DOHH2 (cell line): ENCODE measurements around the gene MYEOV.

Experiments used
- H3F3A ChIP-seq: fragments of 200-600 bp; sonication (generic), shearing (Covaris generic); 2 replicates; pipeline ENCODE4 v1.6.0; 2016; ENCODE audit warnings: antibody characterized with exemption, mild to moderate bottlenecking; ENCODE audit not compliant: control insufficient read depth, insufficient read depth
- H3K27ac ChIP-seq: fragments of 200-600 bp; sonication (generic); 2 replicates; pipeline ENCODE4 v1.5.1; 2014; ENCODE audit warnings: low read depth, mild to moderate bottlenecking, low read length, moderate library complexity
- H3K27me3 ChIP-seq: fragments of 200-600 bp; sonication (generic); 2 replicates; pipeline ENCODE4 v1.6.1; 2014; ENCODE audit warnings: mild to moderate bottlenecking, low read length, mixed read lengths; ENCODE audit not compliant: control insufficient read depth
- H3K36me3 ChIP-seq: fragments of 200-600 bp; sonication (generic); 2 replicates; pipeline ENCODE4 v1.6.1; 2014; ENCODE audit warnings: mild to moderate bottlenecking, low read length, moderate library complexity, mixed read lengths; ENCODE audit not compliant: control insufficient read depth
- H3K4me1 ChIP-seq: fragments of 200-600 bp; sonication (generic); 2 replicates; pipeline ENCODE4 v1.6.1; 2014; ENCODE audit warnings: mild to moderate bottlenecking, low read length, mixed read lengths; ENCODE audit not compliant: control insufficient read depth
- H3K4me2 ChIP-seq: fragments of 200-600 bp; sonication (generic); 2 replicates; pipeline ENCODE4 v1.6.0; 2014; ENCODE audit warnings: mild to moderate bottlenecking, low read length, moderate library complexity
- H3K4me3 ChIP-seq: fragments of 200-600 bp; sonication (generic); 2 replicates; pipeline ENCODE4 v1.5.1; 2014; ENCODE audit warnings: mild to moderate bottlenecking, low read length, mixed read lengths
- H3K79me2 ChIP-seq: fragments of 200-600 bp; sonication (generic); 2 replicates; pipeline ENCODE4 v1.6.1; 2014; ENCODE audit warnings: mild to moderate bottlenecking, low read length, mixed read lengths; ENCODE audit not compliant: control insufficient read depth
- H3K9me2 ChIP-seq: fragments of 200-600 bp; sonication (generic); replicated peaks from 2 replicates; pipeline ENCODE4 v1.6.1; 2014; ENCODE audit warnings: mild to moderate bottlenecking, low read length, mixed read lengths; ENCODE audit not compliant: control insufficient read depth
- H3K9me3 ChIP-seq: fragments of 200-600 bp; sonication (generic); 2 replicates; pipeline ENCODE4 v1.6.1; 2014; ENCODE audit warnings: antibody characterized with exemption, low read length, mixed read lengths; ENCODE audit not compliant: control insufficient read depth, insufficient read depth
- H4K20me1 ChIP-seq: fragments of 200-600 bp; sonication (generic); 2 replicates; pipeline ENCODE4 v1.6.0; 2014; ENCODE audit warnings: low read depth, mild to moderate bottlenecking, antibody characterized with exemption, low read length, moderate library complexity; ENCODE audit not compliant: control insufficient read depth, insufficient read depth
- EZH2phosphoT487 ChIP-seq: fragments of 200-600 bp; sonication (generic); IDR thresholded peaks from 2 replicates; pipeline ENCODE4 v1.6.1; 2017; ENCODE audit warnings: borderline replicate concordance, mild to moderate bottlenecking, antibody characterized with exemption, low read length, moderate library complexity, mixed read lengths
- TF ChIP-seq, protein P1 (sequence below): fragments of 200-600 bp; sonication (generic); IDR thresholded peaks from one replicate; pipeline ENCODE4 v1.5.1; 2014; ENCODE audit warnings: antibody characterized with exemption, mild to moderate bottlenecking, low read depth, low read length; ENCODE audit not compliant: poor library complexity, severe bottlenecking

The MYEOV gene

GRCh38 chr11:69339041-69339733 is 45.2 kb downstream of the MYEOV start:
- Histone ChIP-seq H3K36me3 (no peaks in the 10 kb centered on the region), H3K27ac (no peak overlapping the region)

DNA sequence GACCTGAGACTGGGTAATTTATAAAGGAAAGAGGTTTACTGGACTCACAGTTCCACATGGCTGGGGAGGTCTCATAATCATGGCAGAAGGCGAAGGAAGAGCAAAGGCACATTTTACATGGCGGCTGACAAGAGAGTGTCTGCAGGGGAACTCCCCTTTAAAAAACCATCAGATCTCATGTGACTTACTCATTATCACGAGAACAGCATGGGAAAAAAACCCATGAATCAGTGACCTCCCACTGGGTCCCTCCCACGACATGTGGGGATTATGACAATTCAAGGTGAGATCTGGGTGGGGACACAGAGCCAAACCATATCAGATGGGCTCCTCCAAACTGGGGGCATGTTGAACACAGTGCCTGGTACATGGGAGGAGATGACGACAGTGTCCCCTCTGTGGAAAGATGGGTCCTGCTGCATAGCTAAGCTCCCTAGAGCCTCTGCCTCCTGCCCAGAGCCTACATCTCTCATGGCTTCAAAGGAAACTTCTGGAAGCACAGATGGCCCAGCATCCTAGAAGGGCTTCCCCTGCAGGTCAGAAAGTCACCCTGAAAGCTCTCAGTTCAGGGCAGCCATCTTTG is 46.1 kb downstream of the MYEOV start:
- H3K9me2 ChIP-seq, result no peaks in the 10 kb centered on the region
- H3K4me2 ChIP-seq, result no peak overlapping the region
- H3F3A ChIP-seq, result no peaks in the 10 kb centered on the region
- TF ChIP-seq, protein P1, sequence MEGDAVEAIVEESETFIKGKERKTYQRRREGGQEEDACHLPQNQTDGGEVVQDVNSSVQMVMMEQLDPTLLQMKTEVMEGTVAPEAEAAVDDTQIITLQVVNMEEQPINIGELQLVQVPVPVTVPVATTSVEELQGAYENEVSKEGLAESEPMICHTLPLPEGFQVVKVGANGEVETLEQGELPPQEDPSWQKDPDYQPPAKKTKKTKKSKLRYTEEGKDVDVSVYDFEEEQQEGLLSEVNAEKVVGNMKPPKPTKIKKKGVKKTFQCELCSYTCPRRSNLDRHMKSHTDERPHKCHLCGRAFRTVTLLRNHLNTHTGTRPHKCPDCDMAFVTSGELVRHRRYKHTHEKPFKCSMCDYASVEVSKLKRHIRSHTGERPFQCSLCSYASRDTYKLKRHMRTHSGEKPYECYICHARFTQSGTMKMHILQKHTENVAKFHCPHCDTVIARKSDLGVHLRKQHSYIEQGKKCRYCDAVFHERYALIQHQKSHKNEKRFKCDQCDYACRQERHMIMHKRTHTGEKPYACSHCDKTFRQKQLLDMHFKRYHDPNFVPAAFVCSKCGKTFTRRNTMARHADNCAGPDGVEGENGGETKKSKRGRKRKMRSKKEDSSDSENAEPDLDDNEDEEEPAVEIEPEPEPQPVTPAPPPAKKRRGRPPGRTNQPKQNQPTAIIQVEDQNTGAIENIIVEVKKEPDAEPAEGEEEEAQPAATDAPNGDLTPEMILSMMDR, result no peak
- TF ChIP-seq EZH2phosphoT487, result no peak
- H3K36me3 ChIP-seq, result no peaks in the 10 kb centered on the region
- no peak overlapping the region for H3K4me3 ChIP-seq
- H3K4me1 ChIP-seq, result peaks cover 4% of the 10 kb centered on the region; the same call in 1 of the 2 replicates
- H4K20me1 ChIP-seq, result no peaks in the 10 kb centered on the region
- H3K27me3 ChIP-seq, result peaks cover 4% of the 10 kb centered on the region; the same call in 1 of the 2 replicates
- H3K9me3 ChIP-seq, result no peaks in the 10 kb centered on the region
- no peaks in the 10 kb centered on the region for H3K79me2 ChIP-seq
- H3K27ac ChIP-seq, result no peak overlapping the region

More at GRCh38 chr11:69339041-69339733, 45.2 kb downstream of the MYEOV start:
- H3K9me3 ChIP-seq, result no peaks in the 10 kb centered on the region
- H3K4me3 ChIP-seq, result no peak overlapping the region
- no peaks in the 10 kb centered on the region for H4K20me1 ChIP-seq
- H3K79me2 ChIP-seq, result no peaks in the 10 kb centered on the region
- H3K4me2 ChIP-seq, result no peak overlapping the region
- H3K9me2 ChIP-seq, result no peaks in the 10 kb centered on the region
- H3K4me1 ChIP-seq, result peaks cover 4% of the 10 kb centered on the region; the same call in 1 of the 2 replicates
- H3F3A ChIP-seq, result no peaks in the 10 kb centered on the region
- no peak for TF ChIP-seq EZH2phosphoT487
- TF ChIP-seq, protein P1, result no peak
- H3K27me3 ChIP-seq, result peaks cover 4% of the 10 kb centered on the region; the same call in 1 of the 2 replicates

DNA sequence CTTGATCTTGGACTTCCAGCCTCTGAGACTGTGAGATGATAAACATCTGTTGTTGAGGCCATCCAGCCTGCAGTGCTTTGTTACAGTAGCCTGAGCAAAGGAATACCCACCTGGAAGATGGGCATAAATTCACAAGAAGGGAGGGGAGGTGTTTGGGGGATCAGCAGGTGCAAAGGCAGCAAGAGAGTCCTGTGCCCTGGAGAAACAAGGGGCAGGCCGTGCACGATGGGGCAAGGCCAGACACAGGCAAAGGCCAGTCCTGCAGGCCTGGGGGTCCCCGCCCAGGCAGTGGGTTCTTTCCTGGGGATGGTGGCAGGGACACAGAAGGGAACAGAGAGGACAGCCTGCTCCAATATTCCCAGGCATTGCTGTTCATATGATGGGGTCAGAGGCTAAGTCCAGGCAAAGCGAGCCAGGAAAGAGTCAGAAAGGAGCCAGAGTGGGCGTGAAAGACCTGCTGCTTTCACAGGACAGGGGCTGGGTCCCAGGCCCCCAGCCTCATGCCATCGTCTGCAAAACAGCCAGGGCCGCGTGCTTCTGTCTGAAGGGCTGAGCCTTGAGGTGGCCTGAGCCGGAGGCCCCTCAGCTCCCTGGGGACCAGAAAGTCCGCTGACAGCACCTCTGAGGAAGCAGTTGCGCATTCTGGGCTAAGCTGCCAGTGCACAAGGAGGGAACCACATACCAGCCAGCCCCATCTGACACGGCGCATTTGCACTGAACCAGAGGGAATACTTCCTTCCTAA is 48.8 kb downstream of the MYEOV start:
- Histone ChIP-seq H4K20me1 (no peaks in the 10 kb centered on the region), H3K79me2 (no peaks in the 10 kb centered on the region), H3K27ac (no peak overlapping the region), H3K36me3 (no peaks in the 10 kb centered on the region), H3K9me2 (no peaks in the 10 kb centered on the region), H3K4me3 (no peak overlapping the region), H3F3A (no peaks in the 10 kb centered on the region), H3K27me3 (no peaks in the 10 kb centered on the region), H3K9me3 (no peaks in the 10 kb centered on the region), H3K4me1 (no peaks in the 10 kb centered on the region), H3K4me2 (no peak overlapping the region)
- TF ChIP-seq, protein P1, result no peak
- TF ChIP-seq EZH2phosphoT487, result no peak
